Measurements from ENCODE around the gene ERG. TPM values are rescaled to one million over a fixed set of nuclear protein-coding genes. Genes with fewer than 3 reads are reported as not detected.

The ERG gene
- total RNA-seq, 2 experiments from 2014 or later, result not detected

DNA sequence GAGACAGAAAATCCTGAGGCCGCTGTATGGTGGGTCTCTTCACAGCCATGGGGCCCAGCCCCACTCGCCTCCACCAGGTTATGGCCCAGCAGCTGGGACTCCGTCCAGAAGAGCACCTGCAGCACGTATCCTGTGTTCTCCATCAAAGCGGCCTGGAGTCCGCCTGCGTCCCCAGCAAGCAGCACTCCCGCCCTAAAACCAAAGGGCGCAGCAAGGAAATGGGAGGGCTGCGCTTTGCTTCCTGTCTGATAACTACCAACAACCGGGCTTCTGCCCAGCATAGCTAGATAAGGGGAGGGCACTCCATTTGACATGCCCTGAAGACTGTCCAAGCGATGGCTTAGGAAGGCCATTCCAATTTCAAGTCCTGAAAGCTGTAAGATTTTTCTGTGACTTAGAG lies 121.6 kb downstream of the ERG start:
- Mint-ChIP-seq H3K4me3 (no peak overlapping the region), H3K4me1 (ENCODE audit: low read depth) (peaks cover 4% of the 10 kb centered on the region), H3K9me3 (peaks cover 5% of the 10 kb centered on the region), H3K36me3 (ENCODE audit: low read depth) (no peaks in the 10 kb centered on the region), H3K27ac (no peak overlapping the region), H3K27me3 (peaks cover 34% of the 10 kb centered on the region)
- H3K36me3 ChIP-seq (ENCODE audit: insufficient read depth, low read length), result no peaks in the 10 kb centered on the region
- TF ChIP-seq, protein P1, sequence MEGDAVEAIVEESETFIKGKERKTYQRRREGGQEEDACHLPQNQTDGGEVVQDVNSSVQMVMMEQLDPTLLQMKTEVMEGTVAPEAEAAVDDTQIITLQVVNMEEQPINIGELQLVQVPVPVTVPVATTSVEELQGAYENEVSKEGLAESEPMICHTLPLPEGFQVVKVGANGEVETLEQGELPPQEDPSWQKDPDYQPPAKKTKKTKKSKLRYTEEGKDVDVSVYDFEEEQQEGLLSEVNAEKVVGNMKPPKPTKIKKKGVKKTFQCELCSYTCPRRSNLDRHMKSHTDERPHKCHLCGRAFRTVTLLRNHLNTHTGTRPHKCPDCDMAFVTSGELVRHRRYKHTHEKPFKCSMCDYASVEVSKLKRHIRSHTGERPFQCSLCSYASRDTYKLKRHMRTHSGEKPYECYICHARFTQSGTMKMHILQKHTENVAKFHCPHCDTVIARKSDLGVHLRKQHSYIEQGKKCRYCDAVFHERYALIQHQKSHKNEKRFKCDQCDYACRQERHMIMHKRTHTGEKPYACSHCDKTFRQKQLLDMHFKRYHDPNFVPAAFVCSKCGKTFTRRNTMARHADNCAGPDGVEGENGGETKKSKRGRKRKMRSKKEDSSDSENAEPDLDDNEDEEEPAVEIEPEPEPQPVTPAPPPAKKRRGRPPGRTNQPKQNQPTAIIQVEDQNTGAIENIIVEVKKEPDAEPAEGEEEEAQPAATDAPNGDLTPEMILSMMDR (IDR thresholded peaks at IDR 0.05), result no peak
- ChIA-PET CTCF (no interaction called here), POLR2A (no interaction called here)
- no peaks in the 10 kb centered on the region for H3K4me1 ChIP-seq (ENCODE audit: insufficient read depth, low read length)
- H3K27ac ChIP-seq (ENCODE audit: low read depth in 1 of 2, low read length in 2 of 2), result no peak overlapping the region
- peaks cover 0 to 5% of the 10 kb centered on the region in 2 experiments for H3K27me3 ChIP-seq (ENCODE audit: control insufficient read depth in 1 of 2, insufficient read depth in 2 of 2, low read length in 2 of 2)
- peaks cover 0 to 5% of the 10 kb centered on the region in 2 experiments for H3K9me3 ChIP-seq (ENCODE audit: control insufficient read depth in 1 of 2, insufficient read depth in 1 of 2, low read length in 2 of 2)
- peak overlapping the region; percentile 28 for H3K4me3 ChIP-seq (ENCODE audit: low read length)
- intact Hi-C loops (cut with DNase I, micrococcal nuclease), result no loop called here
- ATAC-seq (ENCODE audit: poor library complexity), result no peak
- DNase-seq, result no peak

DNA sequence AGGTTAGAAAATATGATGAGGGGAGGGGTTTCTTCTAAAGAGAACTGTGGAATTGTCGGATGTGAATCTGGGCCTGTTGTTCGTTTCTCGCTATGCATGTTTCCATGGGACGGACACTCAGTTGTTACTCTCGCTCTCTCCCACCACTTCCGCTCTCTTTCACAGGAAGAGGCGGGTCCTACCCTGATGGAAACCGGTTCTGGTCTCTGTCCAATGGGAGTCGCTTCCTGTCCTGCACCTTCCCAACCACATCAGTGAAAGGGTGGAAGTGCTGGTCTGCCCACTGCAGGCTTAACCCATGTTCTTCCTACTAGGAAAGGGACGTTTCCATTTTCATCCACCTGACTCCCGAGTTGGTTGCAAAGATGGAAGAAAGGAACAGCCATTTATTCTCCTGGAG lies 122.0 kb downstream of the ERG start:
- Mint-ChIP-seq H3K27ac (no peak overlapping the region), H3K4me3 (no peak overlapping the region), H3K27me3 (peaks cover 34% of the 10 kb centered on the region), H3K9me3 (peaks cover 5% of the 10 kb centered on the region), H3K4me1 (ENCODE audit: low read depth) (peaks cover 4% of the 10 kb centered on the region), H3K36me3 (ENCODE audit: low read depth) (no peaks in the 10 kb centered on the region)
- TF ChIP-seq, protein P1 (IDR thresholded peaks at IDR 0.05), result no peak
- no peaks in the 10 kb centered on the region for H3K4me1 ChIP-seq (ENCODE audit: insufficient read depth, low read length)
- intact Hi-C loops (cut with DNase I, micrococcal nuclease), result no loop called here
- H3K4me3 ChIP-seq (ENCODE audit: low read length), result peak overlapping the region; percentile 28
- no peaks in the 10 kb centered on the region for H3K36me3 ChIP-seq (ENCODE audit: insufficient read depth, low read length)
- CTCF ChIA-PET, result no interaction called here
- peaks cover 0 to 5% of the 10 kb centered on the region in 2 experiments for H3K9me3 ChIP-seq (ENCODE audit: control insufficient read depth in 1 of 2, insufficient read depth in 1 of 2, low read length in 2 of 2)
- POLR2A ChIA-PET, result no interaction called here
- no peak for ATAC-seq (ENCODE audit: poor library complexity)
- peaks cover 0 to 5% of the 10 kb centered on the region in 2 experiments for H3K27me3 ChIP-seq (ENCODE audit: control insufficient read depth in 1 of 2, insufficient read depth in 2 of 2, low read length in 2 of 2)
- no peak overlapping the region for H3K27ac ChIP-seq (ENCODE audit: low read depth in 1 of 2, low read length in 2 of 2)
- DNase-seq, result peak in 2 of 14 experiments; percentile 19 to 24

DNA sequence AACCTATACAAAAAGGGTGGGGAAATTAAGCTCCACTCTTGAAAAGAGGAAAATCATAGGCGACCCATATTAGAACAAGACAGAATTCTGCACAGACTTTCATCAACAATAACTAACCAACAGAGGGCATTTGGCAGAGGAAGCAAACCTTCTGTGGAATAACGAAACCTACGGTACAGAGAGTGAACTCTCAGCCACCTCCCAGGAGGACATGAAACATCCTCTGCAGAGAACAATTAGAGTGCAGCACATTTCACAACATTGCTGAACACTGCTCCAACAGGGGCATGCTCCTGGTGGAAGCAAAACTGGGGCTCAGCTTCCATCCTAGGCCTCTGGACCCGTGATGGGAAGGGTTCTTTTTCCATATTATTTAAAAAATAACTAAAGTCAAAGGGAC lies 130.6 kb downstream of the ERG start:
- no peaks in the 10 kb centered on the region for H3K4me1 ChIP-seq (ENCODE audit: insufficient read depth, low read length)
- Mint-ChIP-seq H3K9me3 (peaks cover under 1% of the 10 kb centered on the region), H3K36me3 (ENCODE audit: low read depth) (no peaks in the 10 kb centered on the region), H3K27me3 (no peaks in the 10 kb centered on the region), H3K4me3 (no peak overlapping the region), H3K27ac (no peak overlapping the region), H3K4me1 (ENCODE audit: low read depth) (no peaks in the 10 kb centered on the region)
- no peaks in the 10 kb centered on the region for H3K36me3 ChIP-seq (ENCODE audit: insufficient read depth, low read length)
- ATAC-seq (ENCODE audit: poor library complexity), result no peak
- intact Hi-C loops (cut with DNase I, micrococcal nuclease), result no loop called here
- no peaks in the 10 kb centered on the region for H3K27me3 ChIP-seq (ENCODE audit: control insufficient read depth in 1 of 2, insufficient read depth in 2 of 2, low read length in 2 of 2)
- TF ChIP-seq, protein P1 (IDR thresholded peaks at IDR 0.05), result no peak
- H3K27ac ChIP-seq (ENCODE audit: low read depth in 1 of 2, low read length in 2 of 2), result no peak overlapping the region
- H3K9me3 ChIP-seq (ENCODE audit: control insufficient read depth in 1 of 2, insufficient read depth in 1 of 2, low read length in 2 of 2), result no peaks in the 10 kb centered on the region
- ChIA-PET POLR2A (no interaction called here), CTCF (no interaction called here)
- no peak overlapping the region for H3K4me3 ChIP-seq (ENCODE audit: low read length)
- no peak for DNase-seq

All from CD4-positive, alpha-beta T cell (primary cell).